SK-N-SH (cell line): Measurements from ENCODE around the gene NSD2. TPM values are rescaled to one million over a fixed set of nuclear protein-coding genes. Genes with fewer than 3 reads are reported as not detected.

Experiments used
- CTCF ChIA-PET: fragments of 300-600, 350-600 bp; formaldehyde crosslinking; extraction: SDS; loops from one replicate; lab custom pipeline; 2021; lab: Yijun Ruan, JAX
- POLR2A ChIA-PET: fragments of 350-600 bp; sonication (Branson Sonifier 250); formaldehyde crosslinking; extraction: SDS; loops from one replicate; lab custom pipeline; 2020; ENCODE audit warnings: antibody characterized with exemption, inconsistent platforms; lab: Yijun Ruan, JAX
- DNase-seq: peaks from one replicate; pipeline ENCODE4 v3.0.0; 2012
- H2AFZ ChIP-seq: fragments of 200-600 bp; sonication (generic); 2 replicates; pipeline ENCODE4 v1.8.1; 2016; ENCODE audit warnings: antibody characterized with exemption, mild to moderate bottlenecking, low read depth
- H3F3A ChIP-seq: fragments of 200-600 bp; sonication (generic); replicated peaks from 2 replicates; pipeline ENCODE3; 2016; ENCODE audit warnings: antibody characterized with exemption, mild to moderate bottlenecking; ENCODE audit not compliant: insufficient read depth
- H3K27ac ChIP-seq, 2 experiments: fragments of 200-500 bp in 1 of 2; fragments of 200-600 bp in 1 of 2; sonication (Bioruptor generic) in 1 of 2; sonication (generic), shearing (Covaris generic) in 1 of 2; 2 replicates each; pipeline versions ENCODE4 v1.5.1 to v1.6.1; 2014 to 2016; ENCODE audit warnings: low read depth in 2 of 2, inconsistent platforms in 1 of 2, low read length in 1 of 2, mild to moderate bottlenecking in 1 of 2, mixed read lengths in 1 of 2
- H3K27me3 ChIP-seq: fragments of 200-600 bp; sonication (generic), shearing (Covaris generic); 2 replicates; pipeline ENCODE4 v1.6.1; 2016; ENCODE audit warnings: mixed run types; ENCODE audit not compliant: insufficient read depth
- H3K36me3 ChIP-seq, 2 experiments: fragments of 200-500 bp in 1 of 2; fragments of 200-600 bp in 1 of 2; sonication (Bioruptor generic) in 1 of 2; sonication (generic) in 1 of 2; replicated peaks in 1 of 2; 2 replicates each; pipeline versions ENCODE3 to v1.5.1; 2014 to 2016; ENCODE audit warnings: low read length in 1 of 2, mild to moderate bottlenecking in 1 of 2; ENCODE audit not compliant: insufficient read depth in 2 of 2, control insufficient read depth in 1 of 2
- H3K4me1 ChIP-seq, 2 experiments: fragments of 200-500 bp in 1 of 2; fragments of 200-600 bp in 1 of 2; sonication (Bioruptor generic) in 1 of 2; sonication (generic), shearing (Covaris generic) in 1 of 2; 2 replicates each; pipeline versions ENCODE4 v1.5.1 to v1.6.1; 2014 to 2016; ENCODE audit warnings: low read depth in 1 of 2, low read length in 1 of 2, mixed run types in 1 of 2; ENCODE audit not compliant: insufficient read depth in 2 of 2, control insufficient read depth in 1 of 2
- H3K4me2 ChIP-seq: fragments of 200-600 bp; sonication (generic), shearing (Covaris generic); 2 replicates; pipeline ENCODE4 v1.6.1; 2017; ENCODE audit warnings: mixed run types
- H3K4me3 ChIP-seq, 2 experiments: fragments of 200-500 bp in 1 of 2; fragments of 200-600 bp in 1 of 2; sonication (Bioruptor generic) in 1 of 2; sonication (generic), shearing (Covaris generic) in 1 of 2; 2 replicates each; pipeline versions ENCODE4 v1.5.1 to v1.8.1; 2014 to 2016; ENCODE audit warnings: low read depth in 2 of 2, inconsistent platforms in 1 of 2, low read length in 1 of 2, mild to moderate bottlenecking in 1 of 2, mixed read lengths in 1 of 2, moderate library complexity in 1 of 2
- H3K79me2 ChIP-seq: fragments of 200-600 bp; sonication (generic); 2 replicates; pipeline ENCODE4 v1.8.1; 2017; ENCODE audit warnings: mild to moderate bottlenecking; ENCODE audit not compliant: insufficient read depth
- H3K9ac ChIP-seq: fragments of 200-600 bp; sonication (generic); 2 replicates; pipeline ENCODE4 v1.6.1; 2017; ENCODE audit warnings: mixed run types
- H3K9me2 ChIP-seq: fragments of 200-600 bp; sonication (generic); 2 replicates; pipeline ENCODE4 v1.6.1; 2017; ENCODE audit warnings: mixed run types
- H3K9me3 ChIP-seq: fragments of 200-600 bp; sonication (generic); 2 replicates; pipeline ENCODE4 v1.6.1; 2017; ENCODE audit warnings: mixed run types, mild to moderate bottlenecking, moderate library complexity
- H4K20me1 ChIP-seq: fragments of 200-600 bp; sonication (generic); 2 replicates; pipeline ENCODE4 v1.6.1; 2017; ENCODE audit warnings: mild to moderate bottlenecking, mixed run types; ENCODE audit not compliant: insufficient read depth
- FOXM1 ChIP-seq: IDR thresholded peaks from 2 replicates; pipeline ENCODE4 v1.4.0; 2012; ENCODE audit warnings: low read depth, mild to moderate bottlenecking
- IRF3 ChIP-seq: fragments of 150-350 bp; IDR thresholded peaks from 2 replicates; pipeline ENCODE4 v1.6.1; 2016; ENCODE audit warnings: mild to moderate bottlenecking, low read depth, low read length
- MAX ChIP-seq: IDR thresholded peaks from 2 replicates; pipeline ENCODE4 v1.4.0; 2012; ENCODE audit warnings: low read depth
- MXI1 ChIP-seq: IDR thresholded peaks from 2 replicates; pipeline ENCODE4 v1.6.1; 2012; ENCODE audit warnings: mild to moderate bottlenecking, low read depth, low read length, improper control_type of control experiment
- NRF1 ChIP-seq: IDR thresholded peaks from 2 replicates; pipeline ENCODE4 v1.6.1; 2012; ENCODE audit warnings: low read depth, mild to moderate bottlenecking, low read length
- POLR2AphosphoS5 ChIP-seq: IDR thresholded peaks from 2 replicates; pipeline ENCODE4 v1.6.1; 2012; ENCODE audit warnings: low read depth, low read length
- RAD21 ChIP-seq: IDR thresholded peaks from 2 replicates; pipeline ENCODE4 v1.6.1; 2012; ENCODE audit warnings: mild to moderate bottlenecking, low read length
- RCOR1 ChIP-seq: fragments of 150-350 bp; IDR thresholded peaks from 2 replicates; pipeline ENCODE4 v1.6.1; 2017; ENCODE audit warnings: antibody characterized with exemption, low read length
- REST ChIP-seq: IDR thresholded peaks from 2 replicates; pipeline ENCODE4 v1.6.1; 2012; ENCODE audit warnings: mild to moderate bottlenecking, low read depth, low read length, moderate library complexity
- RFX5 ChIP-seq: IDR thresholded peaks from 2 replicates; pipeline ENCODE4 v1.6.1; 2012; ENCODE audit warnings: mild to moderate bottlenecking, improper control_type of control experiment, low read length
- RXRA ChIP-seq: IDR thresholded peaks from 2 replicates; pipeline ENCODE4 v1.4.0; 2012; ENCODE audit warnings: low read depth, mild to moderate bottlenecking, borderline replicate concordance
- SIN3A ChIP-seq: IDR thresholded peaks from 2 replicates; pipeline ENCODE4 v1.6.1; 2012; ENCODE audit warnings: low read depth, mild to moderate bottlenecking, low read length, moderate library complexity, borderline replicate concordance
- SMC3 ChIP-seq: IDR thresholded peaks from 2 replicates; pipeline ENCODE4 v1.6.1; 2012; ENCODE audit warnings: low read depth, low read length, improper control_type of control experiment
- TAF1 ChIP-seq: IDR thresholded peaks from 2 replicates; pipeline ENCODE4 v1.6.1; 2012; ENCODE audit warnings: low read depth, mild to moderate bottlenecking, low read length, moderate library complexity, borderline replicate concordance
- USF1 ChIP-seq: IDR thresholded peaks from 2 replicates; pipeline ENCODE4 v1.4.0; 2012; ENCODE audit warnings: low read depth, borderline replicate concordance
- ZBTB33 ChIP-seq: IDR thresholded peaks from 2 replicates; pipeline ENCODE4 v1.4.0; 2012; ENCODE audit warnings: low read depth, borderline replicate concordance
- WGBS: methylation state at CpG from one replicate; pipeline ENCODE4 v1.1.6; 2017; ENCODE audit warnings: low lambda C conversion rate; 5-methylcytosine and 5-hydroxymethylcytosine counted together
- polyA plus RNA-seq, 3 experiments: library from polyadenylated mRNA; depleted of rRNA; stranded (reverse); fragments of >200 nt; gene quantifications; 2 replicates each; pipeline ENCODE4 v1.2.3, GENCODE V29; 2012

NSD2 gene
- polyA plus RNA-seq, 1 of the 3 experiments (the other 2 are of a cell fraction): 34.2 TPM

- H3K4me3 ChIP-seq: no peak overlapping the region
- no peaks in the 10 kb centered on the region for H3K36me3 ChIP-seq
- no peak for DNase-seq
- H3K79me2 ChIP-seq: peaks cover 7% of the 10 kb centered on the region; the same call in 1 of the 2 replicates
- H4K20me1 ChIP-seq: no peaks in the 10 kb centered on the region
- peaks cover 11% of the 10 kb centered on the region for H3F3A ChIP-seq
- H3K4me1 ChIP-seq: peaks cover 5 to 17% of the 10 kb centered on the region in 2 experiments; a peak in 1 of 4 replicates
- 85% methylated on average over 4 of the region's 7 CpGs for WGBS
- CTCF ChIA-PET: interaction anchor here (1.1 to 2.4 kb wide), 2 partner anchors 9 to 33 kb away, joined by 6 read pairs; no protein-coding TSS in a partner anchor
- no peaks in the 10 kb centered on the region for H3K27me3 ChIP-seq
- no peak overlapping the region for H2AFZ ChIP-seq
- H3K4me2 ChIP-seq: no peak overlapping the region
- TF ChIP-seq MXI1 (no peak), ZBTB33 (no peak)
- H3K9ac ChIP-seq: no peak overlapping the region
- no peaks in the 10 kb centered on the region for H3K9me2 ChIP-seq
- H3K9me3 ChIP-seq: no peaks in the 10 kb centered on the region
- no peak overlapping the region for H3K27ac ChIP-seq
- POLR2A ChIA-PET: no interaction called here
These were observed 5.0 kb upstream of the NSD2 start for GRCh38 chr4:1866189-1866661.

GRCh38 chr4:1868293-1868692, 2.9 kb upstream of the NSD2 start:
- WGBS: 63% methylated on average over 5 of the region's 5 CpGs
- Histone ChIP-seq H3K36me3 (no peaks in the 10 kb centered on the region), H3K9me3 (no peaks in the 10 kb centered on the region), H3K9ac (no peak overlapping the region), H2AFZ (no peak overlapping the region), H3K4me3 (no peak overlapping the region), H3F3A (peaks cover 18% of the 10 kb centered on the region), H3K79me2 (peaks cover 22% of the 10 kb centered on the region), H3K9me2 (no peaks in the 10 kb centered on the region), H3K27me3 (no peaks in the 10 kb centered on the region), H3K27ac (no peak overlapping the region), H3K4me2 (no peak overlapping the region), H3K4me1 (peaks cover 7 to 23% of the 10 kb centered on the region in 2 experiments; a peak in 3 of 4 replicates), H4K20me1 (no peaks in the 10 kb centered on the region)
- no peak for DNase-seq
- ChIA-PET CTCF (interaction anchor here (0.9 to 1.9 kb wide), 2 partner anchors 12 to 31 kb away, joined by 4 to 6 read pairs; partner anchors contain the start of gene LETM1), POLR2A (no interaction called here)
- TF ChIP-seq REST: no peak
- no peak for TF ChIP-seq MAX
- TF ChIP-seq USF1: no peak
- TF ChIP-seq MXI1: no peak
- TF ChIP-seq ZBTB33: no peak
- no peak for TF ChIP-seq NRF1
- no peak for TF ChIP-seq TAF1
- TF ChIP-seq RCOR1: no peak
- TF ChIP-seq RFX5: no peak
- TF ChIP-seq RXRA: no peak
- no peak for TF ChIP-seq SMC3
- TF ChIP-seq SIN3A: no peak
- no peak for TF ChIP-seq FOXM1
- no peak for TF ChIP-seq POLR2AphosphoS5
- no peak for TF ChIP-seq RAD21
- TF ChIP-seq IRF3: no peak
